Measurements from ENCODE around the gene NACA2. TPM values are rescaled to one million over a fixed set of nuclear protein-coding genes. Genes with fewer than 3 reads are reported as not detected.

Gene NACA2
- total RNA-seq (2022; extraction: Qiagen RNA extraction), result not detected in 5 replicates

GRCh38 chr17:61591018-61591417 is at the start of gene NACA2:
NACA2 (minus strand) TSS chr17:61591219; CDS start chr17:61591180, 39 bp downstream.

Other genes starting within 250 kb of the NACA2 start
- gene TBX2, start 191.4 kb downstream of the NACA2 start, total RNA-seq (2022; extraction: Qiagen RNA extraction), result 3.7 to 6.1 TPM (median 5.4 TPM) in 5 replicates
- gene TBX4, start 138.8 kb downstream of the NACA2 start, total RNA-seq (2022; extraction: Qiagen RNA extraction), result 0.15 to 0.27 TPM (median 0.18 TPM) in 5 replicates

All from A549 treated with AZD2906 at 1 μM for 4 hours (cell line).